RWPE1 (cell line): ENCODE data around the gene NPIPA8.
"Not testable (repeated sequence)": the region's sequence is repeated elsewhere in the genome, so short reads cannot be mapped to it uniquely, and the experiment has no call there.

Experiments used
- CTCF ChIA-PET: fragments of 350-600 bp; sonication (Branson Sonifier 250); formaldehyde crosslinking; extraction: SDS; loops from one replicate; lab custom pipeline; 2021; lab: Yijun Ruan, JAX
- POLR2A ChIA-PET: fragments of 400-600 bp; formaldehyde crosslinking; extraction: SDS; loops from one replicate; lab custom pipeline; 2020; ENCODE audit warnings: antibody characterized with exemption; ENCODE audit not compliant: low non-redundant PET; lab: Yijun Ruan, JAX
- DNase-seq: peaks from one replicate; pipeline ENCODE4 v3.0.0; 2012; ENCODE audit warnings: low spot score
- H3K27ac ChIP-seq: fragments of 450-650 bp; 2 replicates; pipeline ENCODE4 v1.5.1; 2017

Gene NPIPA8

GRCh38 chr16:18294371-18294770 lies 42.2 kb downstream of the NPIPA8 start:
- DNase-seq, H3K27ac ChIP-seq, CTCF ChIA-PET, POLR2A ChIA-PET: not testable (repeated sequence)

GRCh38 chr16:18293337-18293956 lies 43.1 kb downstream of the NPIPA8 start:
- POLR2A ChIA-PET, CTCF ChIA-PET: not testable (repeated sequence)

GRCh38 chr16:18290959-18291358 lies 45.6 kb downstream of the NPIPA8 start:
- CTCF ChIA-PET, H3K27ac ChIP-seq, POLR2A ChIA-PET, DNase-seq: not testable (repeated sequence)

More at GRCh38 chr16:18293337-18293956, 43.1 kb downstream of the NPIPA8 start:
- DNase-seq, H3K27ac ChIP-seq: not testable (repeated sequence)

- CTCF ChIA-PET, H3K27ac ChIP-seq, DNase-seq, POLR2A ChIA-PET: not testable (repeated sequence)
Measured at GRCh38 chr16:18286342-18286741, 50.2 kb downstream of the NPIPA8 start.

- CTCF ChIA-PET, POLR2A ChIA-PET, DNase-seq, H3K27ac ChIP-seq: not testable (repeated sequence)
Measured at GRCh38 chr16:18280319-18280718, 56.2 kb downstream of the NPIPA8 start.

- POLR2A ChIA-PET, H3K27ac ChIP-seq, CTCF ChIA-PET, DNase-seq: not testable (repeated sequence)
Measured at GRCh38 chr16:18276756-18277155, 59.8 kb downstream of the NPIPA8 start.

- H3K27ac ChIP-seq, DNase-seq, CTCF ChIA-PET, POLR2A ChIA-PET: not testable (repeated sequence)
Measured at GRCh38 chr16:18270171-18270570, 66.4 kb downstream of the NPIPA8 start.
